ENCODE measurements around the gene EIPR1.

The EIPR1 gene

DNA sequence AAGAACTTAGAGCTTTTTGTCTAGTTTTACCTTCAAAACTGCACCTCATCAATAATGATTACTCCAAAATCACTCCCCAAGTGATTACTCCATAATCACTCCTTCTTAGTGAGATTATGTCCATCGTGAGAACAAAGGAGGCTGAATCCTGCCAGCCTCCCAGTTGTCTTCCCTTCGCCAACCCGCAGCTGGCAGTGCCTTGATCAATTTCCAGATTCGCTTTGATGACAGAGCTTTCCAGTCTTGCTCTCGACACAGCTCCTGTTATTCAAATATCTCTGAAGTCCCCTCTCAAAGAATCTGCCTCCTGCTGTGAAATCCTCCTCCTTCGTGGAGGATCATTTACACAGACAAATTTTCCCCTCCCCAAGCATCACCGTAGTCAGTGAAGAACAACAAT, 237.7 kb downstream of the EIPR1 start:
- no peak for DNase-seq
